GM23248 (cell line): ENCODE measurements around the gene SORD.

Experiments
- EZH2 ChIP-seq: fragments of 200-600 bp; sonication (generic); IDR thresholded peaks from 2 replicates; pipeline ENCODE4 v1.6.1; 2018; ENCODE audit warnings: antibody characterized with exemption, mild to moderate bottlenecking; ENCODE audit not compliant: insufficient read depth, poor library complexity, severe bottlenecking
- EZH2phosphoT487 ChIP-seq: fragments of 200-600 bp; sonication (generic); IDR thresholded peaks from 2 replicates; pipeline ENCODE4 v1.6.1; 2018; ENCODE audit warnings: antibody characterized with exemption, moderate library complexity, mild to moderate bottlenecking, low read depth; ENCODE audit not compliant: insufficient read depth

DNA sequence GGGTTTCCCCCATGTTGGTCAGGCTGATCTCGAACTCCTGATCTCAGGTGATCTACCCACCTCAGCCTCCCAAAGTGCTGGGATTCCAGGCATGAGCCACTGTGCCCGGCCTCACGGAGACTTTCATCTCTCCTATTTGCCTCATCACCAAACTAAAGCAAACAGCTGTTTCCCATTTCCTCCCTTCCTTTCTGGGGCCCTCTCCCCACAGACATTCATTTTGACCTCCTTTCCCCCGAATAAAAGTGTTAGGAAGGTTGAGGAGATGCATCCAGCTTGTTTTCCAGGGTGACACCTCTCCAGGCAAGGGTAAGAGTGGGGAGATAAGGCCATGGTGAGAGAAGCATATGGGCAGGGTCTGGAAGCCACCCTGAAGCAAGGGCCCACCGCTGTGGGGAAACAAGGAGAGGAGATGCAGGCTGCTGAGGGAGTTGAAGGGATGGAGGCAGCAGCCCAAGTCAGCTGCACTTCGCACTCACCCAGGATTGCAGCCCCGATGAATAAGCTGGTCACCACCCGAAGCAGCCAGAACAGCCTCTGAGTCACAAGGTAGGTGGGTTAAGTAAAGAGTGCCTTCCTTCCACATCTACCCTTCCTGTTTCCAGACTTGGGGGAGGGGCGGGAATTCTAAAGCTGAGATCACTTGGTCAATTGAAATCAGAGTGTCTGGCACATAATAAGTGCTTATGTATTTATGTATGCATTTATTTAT is 98.9 kb downstream of the SORD start:
- TF ChIP-seq EZH2 (no peak), EZH2phosphoT487 (no peak)
